ENCODE data around the gene RNF44.
A peak's percentile ranks its signal among the peaks of the same experiment; 100 is the strongest.
"Not testable (repeated sequence)": the region's sequence is repeated elsewhere in the genome, so short reads cannot be mapped to it uniquely, and the experiment has no call there.

The RNF44 gene

DNA sequence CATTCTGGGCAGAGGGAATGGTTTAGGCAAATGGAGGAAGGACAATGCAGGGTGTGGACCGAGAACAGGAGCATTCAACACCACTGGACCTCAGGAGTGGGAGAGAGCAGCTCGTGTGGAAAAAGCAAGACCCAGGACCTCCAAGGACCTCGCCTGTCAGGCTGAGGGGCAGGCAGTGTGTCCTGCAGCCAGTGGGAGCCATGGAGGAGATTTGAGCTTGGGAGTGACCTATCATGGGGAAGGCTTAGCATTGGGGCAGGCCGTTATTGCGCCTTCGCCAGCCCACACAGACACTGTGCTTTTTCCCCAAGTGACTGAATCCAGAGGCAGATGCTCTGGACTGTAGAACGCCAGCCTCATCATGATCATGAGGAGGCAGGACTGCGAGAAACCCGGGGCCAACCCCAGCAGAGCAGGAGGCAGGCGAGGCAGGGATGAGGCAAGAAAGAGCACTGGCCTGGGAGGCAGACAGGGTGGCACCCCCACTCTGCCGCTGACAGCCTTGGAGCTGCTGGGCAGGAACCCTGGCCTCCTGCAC, 15.2 kb upstream of the RNF44 start:
- DNase-seq (ENCODE audit: low read depth), result no peak

DNA sequence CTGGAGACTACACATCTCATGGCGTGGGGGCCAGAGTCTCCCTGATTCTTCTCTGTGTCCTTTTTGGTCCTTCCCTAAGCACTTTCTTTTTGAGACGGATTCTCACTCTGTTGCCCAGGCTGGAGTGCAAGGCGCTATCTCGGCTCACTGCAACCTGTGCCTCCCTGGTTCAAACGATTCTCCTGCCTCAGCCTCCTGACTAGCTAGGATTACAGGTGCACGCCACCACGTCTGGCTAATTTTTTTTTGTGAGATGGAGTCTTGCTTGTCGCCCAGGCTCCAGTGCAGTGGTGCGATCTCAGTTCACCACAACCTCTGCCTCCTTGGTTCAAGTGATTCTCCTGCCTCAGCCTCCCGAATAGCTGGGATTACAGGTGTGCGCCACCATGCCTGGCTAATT, 13.7 kb upstream of the RNF44 start:
- not testable (repeated sequence) for DNase-seq (ENCODE audit: low read depth)

DNA sequence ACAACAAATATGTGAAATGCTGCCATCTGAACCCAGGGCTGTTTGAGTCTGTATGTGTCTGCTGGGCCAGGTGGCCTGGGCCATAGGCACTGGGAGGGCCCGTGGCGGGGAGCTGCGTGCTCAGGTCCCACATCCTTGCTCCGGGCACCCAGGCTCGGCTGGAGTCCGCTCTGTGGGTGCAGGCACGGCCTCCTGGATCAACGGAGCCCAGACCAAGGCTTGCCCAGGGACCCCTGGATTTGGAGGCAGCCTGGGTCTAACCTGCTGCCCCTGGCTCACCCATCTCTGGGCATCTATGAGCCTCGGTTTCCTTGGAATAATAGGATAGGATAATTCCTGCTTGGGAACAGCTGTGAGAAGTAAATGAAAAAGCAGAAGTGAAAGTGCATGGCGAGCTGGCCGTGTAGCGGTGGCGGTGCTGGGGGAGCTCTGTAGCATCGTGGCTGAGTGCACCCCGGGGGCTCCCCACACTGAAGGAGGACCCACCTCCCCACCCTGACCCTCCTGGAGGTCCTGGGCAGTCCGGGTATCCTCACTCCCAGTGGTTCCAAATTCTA, 13.2 kb upstream of the RNF44 start:
- no peak for DNase-seq (ENCODE audit: low read depth)

DNA sequence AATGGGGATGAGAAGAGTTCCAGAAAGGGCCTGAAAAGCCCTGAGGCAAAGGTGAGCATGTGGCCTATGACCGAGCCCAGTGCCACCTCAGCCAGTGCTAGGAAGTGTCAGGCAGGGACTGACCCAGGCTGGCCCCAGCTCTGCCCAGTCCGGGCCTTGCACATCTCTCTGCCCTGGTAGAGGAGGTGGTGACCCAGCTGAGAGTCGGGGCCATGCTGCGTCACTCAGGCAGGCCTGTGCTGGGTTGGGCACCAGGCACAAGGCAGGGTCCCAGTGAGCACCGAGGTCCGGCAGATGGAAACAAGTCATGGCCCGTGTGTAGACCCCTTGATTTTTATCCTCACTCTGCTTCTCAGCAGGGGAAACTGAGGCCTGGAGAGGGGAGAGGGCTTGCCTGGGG, 12.7 kb upstream of the RNF44 start:
- DNase-seq (ENCODE audit: low read depth), result no peak

DNA sequence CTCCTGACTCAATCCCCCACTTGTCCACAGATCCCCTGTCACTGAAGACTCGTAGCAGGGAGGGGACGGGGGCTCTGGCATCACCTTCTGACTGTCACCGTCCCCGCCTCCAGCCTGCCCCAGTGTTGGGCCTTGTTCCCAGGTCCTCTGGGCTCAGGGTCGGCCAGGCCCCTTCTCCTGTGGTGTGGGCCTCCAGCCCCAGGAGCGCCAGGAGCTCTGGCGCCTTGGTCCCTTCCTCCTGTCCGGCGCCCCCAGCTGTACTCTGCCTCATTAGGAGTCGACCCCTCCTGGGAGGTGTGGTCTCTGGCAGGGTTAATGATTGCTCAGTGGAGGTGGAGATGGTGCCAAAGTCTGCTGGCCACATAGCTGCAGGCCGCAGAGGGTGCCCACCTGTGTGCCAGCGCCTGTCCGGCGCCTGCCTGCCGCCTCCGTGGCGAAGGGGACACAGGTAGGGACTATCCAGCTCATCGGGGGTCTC, 11.8 kb upstream of the RNF44 start, which contains the start of gene CDHR2:
TSS of gene CDHR2 (plus strand) at position 376 of the 478 bp plus-strand sequence. CDS start 16,011 bp downstream, outside the sequence.
- no peak for DNase-seq (ENCODE audit: low read depth)

DNA sequence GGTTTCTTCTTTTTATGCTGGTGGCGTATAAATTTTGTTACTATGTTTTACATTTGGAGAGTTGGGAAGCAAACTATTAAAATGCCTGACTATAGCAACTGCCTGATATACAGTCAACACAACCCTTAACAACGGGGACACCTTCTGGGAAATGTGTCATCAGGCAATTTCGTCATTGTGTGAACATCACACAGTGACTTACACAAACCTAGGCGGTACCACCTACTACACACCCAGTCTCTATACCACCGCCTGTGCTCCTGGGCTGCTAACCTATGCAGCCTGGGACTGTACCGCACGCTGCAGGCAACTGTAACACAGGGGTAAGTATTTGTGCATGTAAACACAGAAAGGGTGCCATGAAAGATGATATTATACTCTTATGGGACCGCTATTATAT, 10.6 kb upstream of the RNF44 start:
- no peak for DNase-seq (ENCODE audit: low read depth)

DNA sequence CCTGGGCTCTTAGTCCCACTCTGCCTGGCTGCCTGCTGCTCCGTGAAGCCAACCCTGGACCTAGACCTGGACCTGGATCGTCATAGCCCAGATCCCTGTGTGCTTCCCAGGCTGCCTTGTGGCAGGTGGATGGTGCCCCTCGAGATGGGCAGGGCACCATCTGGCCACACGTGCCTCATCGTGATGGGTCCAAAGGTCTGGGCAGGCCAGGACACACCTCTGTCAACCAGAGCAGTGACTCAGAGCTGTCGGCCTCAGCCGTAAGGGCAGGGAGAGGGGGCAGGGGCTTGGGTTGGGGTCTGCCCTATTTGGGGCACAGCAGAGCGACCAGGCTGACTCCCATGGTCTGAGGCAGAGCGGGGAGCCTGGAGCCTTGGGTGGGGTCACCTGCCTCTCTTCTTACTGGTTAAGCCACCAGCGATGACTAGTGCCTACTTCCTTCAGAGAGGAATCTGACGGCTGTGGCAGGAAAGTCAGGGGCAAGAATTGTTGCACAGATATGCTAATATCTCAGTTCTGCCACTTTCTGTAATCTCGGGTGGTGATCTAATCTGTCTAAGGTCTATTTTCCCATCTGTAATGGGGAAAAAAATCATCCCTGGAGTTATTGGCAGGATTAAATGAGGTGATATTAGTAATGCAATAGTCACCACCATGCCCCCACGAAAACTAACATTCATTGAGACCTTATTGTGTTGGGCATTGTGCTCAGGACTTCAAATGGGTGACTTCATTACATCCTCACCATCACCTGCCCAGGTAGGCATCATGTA, 8.7 kb upstream of the RNF44 start:
- DNase-seq (ENCODE audit: low read depth), result no peak

DNA sequence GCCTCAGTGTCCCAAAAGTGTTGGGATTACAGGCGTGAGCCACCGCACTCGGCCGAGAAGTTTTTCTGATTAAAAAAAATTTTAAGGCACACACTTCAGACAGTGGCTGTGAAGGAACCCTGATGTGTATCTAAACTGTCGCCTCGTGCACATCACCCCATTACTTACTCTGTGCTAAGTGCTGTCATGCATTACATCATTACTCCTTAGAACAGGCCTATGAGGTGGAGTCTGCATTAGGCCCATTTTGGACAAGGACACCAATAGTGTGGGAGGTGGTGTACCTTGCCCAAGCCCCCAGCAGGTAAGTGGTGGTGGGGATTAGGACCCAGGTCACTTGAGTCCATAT, 8.2 kb upstream of the RNF44 start:
- no peak for DNase-seq (ENCODE audit: low read depth)

DNA sequence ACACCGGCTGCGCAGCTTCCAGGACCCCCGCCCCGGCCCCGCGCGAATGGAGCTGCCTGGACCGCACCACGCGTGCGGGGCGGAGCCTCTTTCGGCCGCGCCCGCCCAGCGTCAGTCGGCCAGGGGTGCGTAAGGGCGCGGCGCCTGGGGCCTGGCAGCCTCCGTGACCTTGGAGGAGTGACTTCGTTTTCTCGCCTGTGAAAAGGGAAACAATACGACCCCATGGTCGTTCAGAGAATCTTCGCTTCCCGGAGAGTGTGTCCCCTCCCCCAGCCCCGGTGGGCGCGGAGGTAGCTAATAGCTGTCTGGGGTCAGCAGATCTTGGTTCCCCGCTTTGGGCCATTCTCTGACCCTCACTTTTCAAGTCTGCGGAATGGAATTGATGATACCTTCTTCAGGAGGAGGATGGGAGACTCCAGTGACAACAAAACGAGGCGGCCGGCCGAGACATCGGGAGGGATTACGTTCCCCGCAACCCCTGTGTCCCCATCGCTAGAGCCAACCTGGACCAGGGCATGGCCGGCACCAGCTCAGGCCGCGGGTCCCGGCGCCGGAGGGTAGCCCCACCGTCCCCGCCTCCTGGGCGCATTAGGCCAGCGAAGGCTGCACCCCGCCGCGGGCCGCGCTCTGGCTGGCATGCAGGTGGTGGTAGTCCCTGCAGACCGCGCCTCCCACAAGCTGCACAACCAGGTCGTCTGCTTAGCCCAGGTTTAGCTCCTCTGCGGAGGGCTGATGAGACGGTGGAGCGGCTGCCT, 6.4 kb upstream of the RNF44 start:
- DNase-seq (ENCODE audit: low read depth), result no peak

DNA sequence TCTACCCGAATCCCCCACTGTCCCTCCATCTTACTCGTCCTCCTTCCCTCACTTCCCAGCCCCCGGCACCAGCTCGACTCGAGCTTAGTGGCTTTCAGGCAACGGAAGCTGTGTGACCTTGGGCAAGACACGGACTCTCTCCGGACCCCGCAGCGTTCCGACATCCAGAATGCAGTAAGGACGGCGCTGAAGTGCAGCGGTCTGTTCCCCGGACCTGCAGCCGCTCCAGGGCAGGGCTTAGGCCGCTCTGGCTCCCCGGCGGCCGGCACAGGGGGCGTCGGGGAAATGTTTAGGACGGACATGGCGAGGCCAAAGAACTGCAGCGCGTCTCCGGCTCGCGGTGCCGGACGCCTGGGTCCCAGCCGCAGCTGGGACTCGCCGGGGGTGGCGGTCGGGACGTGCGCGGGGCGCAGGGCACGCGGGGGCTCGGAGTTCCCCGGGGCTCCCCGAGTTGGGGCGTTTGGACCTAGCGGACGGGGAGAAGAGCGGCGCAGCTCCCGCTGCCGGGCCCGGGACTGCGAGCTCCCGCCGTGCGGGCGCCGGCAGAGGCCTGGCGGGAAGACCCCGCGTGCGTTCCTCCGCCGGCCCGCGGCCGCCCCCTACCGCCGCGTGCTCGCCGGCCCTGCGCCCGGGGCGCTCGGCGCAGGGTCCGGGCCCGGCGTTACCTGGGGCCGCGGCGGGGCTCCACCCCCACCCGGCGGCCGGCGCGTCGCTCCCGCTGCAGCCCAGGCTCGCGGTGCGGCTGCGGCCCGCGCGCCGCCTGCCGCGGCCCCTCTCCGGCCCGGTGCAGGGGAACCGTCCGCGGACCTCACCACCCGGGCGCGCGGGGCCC, 5.6 kb upstream of the RNF44 start:
- no peak for DNase-seq (ENCODE audit: low read depth)

DNA sequence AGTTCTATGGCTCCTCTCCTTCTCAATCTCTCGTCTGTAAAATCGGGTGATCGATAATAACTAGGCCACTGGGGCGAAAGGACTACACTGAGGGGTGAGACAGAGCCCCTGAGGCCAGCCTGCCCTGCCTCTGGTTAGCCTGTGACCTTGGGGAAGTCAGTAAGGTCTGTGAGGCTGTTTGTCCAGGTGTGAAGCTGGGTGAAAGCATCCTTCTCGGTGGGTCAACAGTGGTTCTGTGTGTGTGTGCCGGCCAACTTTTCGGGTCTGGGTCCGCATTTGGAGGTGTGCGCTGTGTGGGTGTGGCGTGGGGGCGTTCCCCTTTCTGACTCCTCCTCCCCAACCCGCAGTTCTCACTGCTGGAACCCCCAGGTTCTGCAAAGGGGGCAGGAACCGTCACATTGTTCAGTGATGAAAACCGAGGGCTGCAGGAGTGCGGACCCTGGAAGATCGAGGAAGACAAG, 5.0 kb upstream of the RNF44 start:
- no peak for DNase-seq (ENCODE audit: low read depth)

DNA sequence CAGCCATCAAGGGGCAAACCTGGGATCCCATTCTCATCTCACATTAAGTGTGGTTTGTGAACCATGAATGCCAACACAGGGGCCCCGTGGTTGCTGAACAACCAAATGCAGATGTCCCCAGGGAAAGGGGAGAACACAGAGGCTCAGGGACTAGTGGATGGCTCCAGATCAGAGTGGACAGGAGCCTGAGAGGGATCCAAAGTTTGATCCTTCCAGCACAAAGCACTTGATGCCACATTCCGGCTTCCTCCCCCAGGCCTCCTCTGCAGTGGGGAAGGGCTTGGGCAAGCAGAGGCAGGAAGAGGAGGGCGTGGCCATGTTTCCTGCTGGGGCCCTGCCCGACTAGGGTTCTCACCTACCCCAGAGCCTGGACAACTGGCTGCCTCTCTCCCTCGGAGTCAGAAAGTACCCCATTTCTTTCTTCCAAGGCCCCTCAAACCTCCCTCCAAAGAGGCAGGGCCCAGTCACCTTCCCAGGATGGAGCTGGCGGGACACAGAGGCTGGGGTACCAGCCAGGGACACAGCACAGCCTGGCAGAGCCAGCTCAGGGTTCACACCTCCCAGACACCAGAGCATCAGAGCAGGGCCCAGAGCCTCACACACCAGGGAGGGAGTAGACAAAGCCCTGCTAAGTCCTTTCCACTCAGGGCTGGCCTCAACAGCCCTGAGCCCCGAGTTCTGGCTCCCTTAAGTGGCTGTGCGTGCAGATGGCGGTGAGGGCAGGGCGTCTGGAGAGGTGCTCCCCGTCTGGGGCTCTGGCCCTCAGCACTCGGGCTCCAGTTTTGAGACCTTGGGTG, 4.3 kb upstream of the RNF44 start:
- no peak for DNase-seq (ENCODE audit: low read depth)

DNA sequence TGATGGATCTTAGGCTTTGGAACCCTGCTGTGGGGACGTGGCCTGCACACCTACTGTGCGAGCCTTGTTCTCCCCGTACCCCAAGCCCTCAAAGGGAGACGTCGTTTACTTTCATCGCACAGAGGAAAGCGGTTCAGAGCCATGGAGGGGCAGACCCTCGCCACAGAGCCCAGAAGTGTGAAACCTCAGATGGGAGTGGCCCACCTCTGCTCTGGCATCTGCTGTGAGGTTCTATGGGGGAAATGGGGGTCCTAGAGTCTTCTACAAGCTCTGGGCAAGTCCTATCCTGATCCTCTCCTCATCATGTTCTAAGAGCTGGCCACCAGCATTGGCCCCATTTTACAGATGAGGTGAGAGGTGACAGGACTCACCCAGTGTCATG, 3.7 kb upstream of the RNF44 start:
- no peak for DNase-seq (ENCODE audit: low read depth)

DNA sequence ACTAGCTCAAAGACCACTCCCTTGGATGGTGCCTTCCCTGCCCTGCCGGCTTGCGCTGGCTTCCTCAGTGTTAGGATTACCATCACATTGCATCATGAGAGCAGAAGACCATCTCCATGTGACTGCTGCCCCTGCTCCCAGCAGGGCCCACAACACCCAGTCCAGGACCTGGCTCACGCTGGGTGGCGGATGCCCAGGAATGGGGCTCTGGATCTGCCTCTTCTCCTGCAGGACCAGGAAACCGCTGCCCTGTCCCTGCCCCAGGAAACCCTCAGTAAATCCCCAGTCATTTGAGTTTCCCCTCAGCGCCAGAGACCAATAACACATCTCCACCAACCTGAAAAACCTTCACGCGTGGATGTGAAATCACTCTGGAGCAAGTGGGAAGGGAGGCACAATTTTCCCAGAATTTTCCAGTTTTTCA, 3.3 kb upstream of the RNF44 start:
- no peak for DNase-seq (ENCODE audit: low read depth)

DNA sequence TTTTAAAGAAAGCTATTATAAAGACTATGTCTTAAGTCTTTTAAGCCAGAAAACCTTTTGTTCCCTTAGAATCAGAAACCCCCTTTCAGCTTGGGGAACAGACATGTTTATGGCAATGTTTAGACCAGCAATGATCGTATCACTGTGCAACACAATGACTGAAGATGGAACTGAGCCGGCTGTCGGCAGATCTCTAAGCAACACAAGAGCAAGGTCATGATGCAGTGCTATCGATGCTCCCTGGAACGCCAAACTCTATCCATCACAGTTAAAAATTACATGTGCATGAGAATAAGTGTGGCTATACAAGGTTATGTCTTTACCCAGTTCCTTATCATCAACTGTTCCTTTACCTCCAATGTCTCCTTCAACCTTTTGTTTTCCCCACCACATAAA, 1.8 kb upstream of the RNF44 start:
- DNase-seq (ENCODE audit: low read depth), result no peak

DNA sequence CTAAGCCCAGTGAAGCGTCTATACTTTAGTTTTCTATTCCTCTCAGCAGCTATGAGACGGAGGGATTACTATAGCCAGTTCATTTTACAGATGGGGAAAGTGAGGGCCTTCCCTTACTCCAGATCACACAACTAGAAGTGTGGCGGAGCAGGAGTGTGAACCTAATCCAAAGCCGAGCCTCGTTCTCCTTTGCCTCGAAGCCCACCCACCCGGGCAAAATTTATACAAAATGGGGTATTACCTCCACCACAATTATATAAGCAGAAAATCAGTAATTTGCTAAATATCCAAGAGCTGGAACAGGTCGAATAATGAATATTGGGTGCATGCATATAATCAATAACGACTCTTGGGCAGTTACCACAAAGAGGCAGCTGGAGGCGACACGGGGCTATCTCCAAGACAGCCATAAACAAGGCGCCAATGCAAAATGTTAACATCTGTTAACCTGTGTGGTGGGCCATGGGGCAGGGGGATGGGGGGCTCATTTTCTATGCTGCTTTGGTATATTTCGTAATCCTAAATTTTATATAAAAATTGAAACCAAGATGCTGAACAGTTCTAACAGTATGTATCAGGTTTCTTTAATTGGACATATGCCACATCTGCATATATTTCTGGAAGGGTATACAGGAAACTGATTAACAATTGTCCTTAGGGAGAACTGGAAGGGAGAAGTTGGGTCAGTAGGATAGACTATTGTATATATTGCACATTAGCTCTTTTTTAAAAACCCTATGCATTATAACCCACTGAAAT, 1.2 kb upstream of the RNF44 start:
- DNase-seq (ENCODE audit: low read depth), result no peak

DNA sequence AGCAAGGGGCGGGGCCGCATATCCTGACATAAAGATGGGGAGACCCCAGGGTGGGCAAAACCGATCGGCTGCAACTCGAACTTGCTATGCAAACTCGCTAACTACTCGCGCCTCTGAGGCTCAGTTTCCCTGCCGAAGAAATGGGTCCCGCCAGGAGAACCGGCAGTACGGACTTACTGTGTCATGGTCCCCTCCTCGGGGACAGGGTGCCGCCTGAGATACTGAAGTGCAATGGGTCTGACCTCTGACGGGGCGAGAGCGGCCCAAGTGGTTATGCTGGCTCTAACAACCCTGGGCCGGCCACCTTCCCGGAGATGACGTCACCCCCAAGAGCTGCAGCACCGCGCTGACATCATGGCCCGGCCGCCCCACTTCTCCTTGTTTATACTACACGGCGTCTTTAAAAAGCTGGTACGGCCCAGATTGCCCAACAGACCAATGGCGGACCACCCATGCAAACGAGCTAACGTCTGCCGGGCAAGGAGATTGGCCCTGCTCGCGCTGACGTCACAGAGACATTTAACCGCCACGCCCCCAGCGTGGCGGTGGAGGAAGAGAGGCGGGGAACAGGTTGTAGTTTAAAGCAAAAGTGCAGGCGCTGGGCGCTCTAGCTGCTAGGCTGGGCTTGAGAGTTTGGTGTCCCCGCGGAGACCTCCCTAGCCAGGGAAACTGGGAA, 490 bp upstream of the RNF44 start:
- peak; percentile 88 for DNase-seq (ENCODE audit: low read depth)

DNA sequence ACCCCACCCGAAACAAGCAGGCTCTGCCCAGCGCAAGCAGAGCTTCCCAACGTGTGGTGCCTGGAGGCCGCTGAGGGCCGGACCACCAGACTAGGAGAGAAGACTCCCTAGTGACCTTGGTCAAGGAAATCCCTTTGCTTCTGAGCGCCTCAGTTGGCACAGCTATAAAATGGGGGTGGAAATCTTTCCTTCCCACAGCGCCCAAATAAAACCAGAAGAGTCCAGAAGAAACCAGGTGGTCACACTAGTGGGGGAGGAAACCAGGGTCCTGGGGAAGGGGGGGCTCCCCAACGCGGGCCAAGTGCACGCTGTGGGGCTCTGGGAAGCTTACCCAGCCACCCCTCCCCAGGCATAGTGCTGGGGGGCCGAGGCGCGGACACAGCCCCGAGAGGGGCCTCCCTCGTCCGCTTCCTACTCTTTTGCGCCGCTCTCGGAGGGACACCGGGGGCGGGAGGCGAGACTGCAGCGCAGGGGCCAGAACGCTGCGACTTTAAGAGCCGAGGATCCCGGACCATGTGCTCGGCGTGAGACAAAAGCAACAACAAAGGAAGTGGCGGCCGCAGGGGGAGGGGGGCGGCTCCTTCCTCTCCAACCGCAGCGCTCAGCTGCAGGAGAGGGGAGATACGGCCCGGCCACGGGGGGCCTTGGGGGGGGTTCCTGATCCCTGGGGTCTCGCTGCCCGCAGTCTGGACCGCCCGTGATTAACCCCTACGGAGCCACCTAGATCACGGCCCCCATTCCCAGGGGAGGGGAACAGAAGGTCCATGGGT, 885 bp downstream of the RNF44 start:
- DNase-seq (ENCODE audit: low read depth), result peak; percentile 20

DNA sequence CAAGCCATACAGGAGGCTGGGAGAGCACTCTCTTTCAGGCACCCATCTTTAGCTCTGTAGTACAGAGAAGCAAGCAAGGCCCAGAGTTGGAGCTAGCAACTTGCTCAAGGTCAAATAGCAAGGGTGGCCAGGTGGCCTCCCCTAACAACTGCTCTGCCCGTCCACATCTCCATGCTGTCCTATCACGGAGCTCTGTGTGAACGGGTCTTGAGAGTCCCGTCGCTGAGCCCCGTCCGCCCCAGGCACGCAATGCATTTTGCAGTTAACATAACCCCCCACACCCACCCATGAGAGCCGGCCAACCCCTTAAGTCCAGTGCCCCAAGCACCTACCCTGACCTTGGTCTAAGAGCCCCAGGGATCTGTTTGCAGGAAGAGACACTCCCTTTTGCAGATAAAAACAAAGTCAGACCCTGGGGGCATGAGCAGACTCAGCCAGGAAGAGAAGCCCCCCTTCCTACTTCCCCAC, 1.5 kb downstream of the RNF44 start:
- no peak for DNase-seq (ENCODE audit: low read depth)

Measured in HS-27A (cell line).